ENCODE data around the gene KCND3.
A peak's percentile ranks its signal among the peaks of the same experiment; 100 is the strongest.

Gene KCND3

DNA sequence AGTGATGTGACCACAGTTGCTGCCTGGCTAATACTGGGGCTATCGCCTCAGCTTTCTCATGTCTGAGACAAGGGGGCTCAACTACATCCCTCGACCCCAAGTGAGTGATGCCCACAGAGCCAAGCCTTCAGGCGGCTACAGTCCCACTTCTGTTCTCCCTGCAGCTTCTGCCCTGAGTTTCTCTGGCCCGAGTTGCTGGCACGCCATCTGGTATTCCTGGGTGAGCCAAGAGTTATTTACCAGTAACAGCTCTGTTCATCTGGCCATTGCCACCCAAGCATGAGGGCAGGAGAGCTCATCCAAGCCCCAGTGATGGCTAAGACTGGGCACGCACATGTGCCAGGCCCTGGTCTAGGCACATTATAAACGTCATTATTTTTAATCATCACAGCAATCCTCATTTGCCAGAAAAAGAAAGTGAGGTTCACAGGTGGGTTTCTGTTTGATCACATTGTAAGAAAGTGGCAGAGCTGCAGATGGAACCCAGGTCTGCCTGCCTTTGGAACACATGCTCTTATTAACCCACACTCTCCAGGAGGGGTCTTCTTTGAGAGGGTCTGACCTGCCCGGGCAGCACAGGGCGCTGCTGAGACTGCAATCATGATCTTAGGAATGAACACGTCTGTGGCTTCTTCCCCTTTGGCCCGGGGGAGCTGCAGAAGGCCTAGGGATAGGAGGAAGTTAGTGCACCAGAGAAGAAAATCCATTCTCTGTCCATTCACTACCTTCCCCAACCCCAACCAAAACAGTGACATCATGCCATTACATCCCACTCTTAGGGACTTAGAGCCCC lies 27.5 kb downstream of the KCND3 start:
- H3K27me3 ChIP-seq (ENCODE audit: low read depth, low read length): peaks cover 12% of the 10 kb centered on the region; the same call in 1 of the 2 replicates
- no peak overlapping the region for H3K4me2 ChIP-seq (ENCODE audit: low read length)
- H3K27ac ChIP-seq (ENCODE audit: low read length): no peak overlapping the region
- no peak overlapping the region for H3K9ac ChIP-seq (ENCODE audit: low read length)
- H3K79me2 ChIP-seq (ENCODE audit: low read length): no peaks in the 10 kb centered on the region
- no peaks in the 10 kb centered on the region for H3K4me1 ChIP-seq (ENCODE audit: low read length)
- H3K36me3 ChIP-seq (replicated peaks; ENCODE audit: low read depth, low read length): no peaks in the 10 kb centered on the region
- no peak for TF ChIP-seq CTCF (IDR thresholded peaks at IDR 0.05; ENCODE audit: low read depth, low read length)
- TF ChIP-seq EZH2phosphoT487 (IDR thresholded peaks at IDR 0.05; ENCODE audit: low read depth): no peak
- H2AFZ ChIP-seq (ENCODE audit: low read depth, low read length): no peak overlapping the region
- no peaks in the 10 kb centered on the region for H4K20me1 ChIP-seq (ENCODE audit: insufficient read depth, low read length)
- H3K9me3 ChIP-seq (ENCODE audit: insufficient read depth, low read length): no peaks in the 10 kb centered on the region
- no peak overlapping the region for H3K4me3 ChIP-seq (ENCODE audit: low read length)

GRCh38 chr1:111961016-111961415 lies 28.5 kb downstream of the KCND3 start:
- Histone ChIP-seq H3K4me2 (ENCODE audit: low read length) (no peak overlapping the region), H2AFZ (ENCODE audit: low read depth, low read length) (no peak overlapping the region), H3K79me2 (ENCODE audit: low read length) (no peaks in the 10 kb centered on the region), H3K9ac (ENCODE audit: low read length) (no peak overlapping the region), H3K36me3 (replicated peaks; ENCODE audit: low read depth, low read length) (no peaks in the 10 kb centered on the region), H4K20me1 (ENCODE audit: insufficient read depth, low read length) (no peaks in the 10 kb centered on the region), H3K9me3 (ENCODE audit: insufficient read depth, low read length) (no peaks in the 10 kb centered on the region), H3K4me3 (ENCODE audit: low read length) (no peak overlapping the region), H3K27ac (ENCODE audit: low read length) (no peak overlapping the region), H3K27me3 (ENCODE audit: low read depth, low read length) (peaks cover 12% of the 10 kb centered on the region; the same call in 1 of the 2 replicates), H3K4me1 (ENCODE audit: low read length) (no peaks in the 10 kb centered on the region)
- no peak for TF ChIP-seq CTCF (IDR thresholded peaks at IDR 0.05; ENCODE audit: low read depth, low read length)
- TF ChIP-seq EZH2phosphoT487 (IDR thresholded peaks at IDR 0.05; ENCODE audit: low read depth): no peak

DNA sequence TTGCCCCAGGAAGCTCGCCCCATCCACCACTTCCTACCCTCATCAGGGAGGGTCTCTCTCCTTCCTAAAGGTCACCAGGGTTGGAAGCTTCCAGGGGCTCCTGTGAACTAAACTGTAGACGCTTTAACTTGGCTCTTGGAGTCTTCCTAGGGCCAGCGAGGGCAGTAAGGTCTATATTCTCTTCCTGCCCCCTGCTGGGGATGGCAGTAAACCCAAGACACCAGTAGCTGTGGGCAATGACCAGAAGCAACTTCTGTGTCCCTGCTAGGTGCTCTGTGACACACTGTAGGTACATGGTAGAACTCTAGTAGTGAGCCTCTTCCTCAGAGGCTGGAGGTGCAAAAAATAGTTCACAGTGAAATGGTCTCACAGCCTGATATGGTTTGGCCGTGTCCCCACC lies 30.0 kb downstream of the KCND3 start:
- Histone ChIP-seq H2AFZ (ENCODE audit: low read depth, low read length) (no peak overlapping the region), H3K36me3 (replicated peaks; ENCODE audit: low read depth, low read length) (no peaks in the 10 kb centered on the region), H3K4me1 (ENCODE audit: low read length) (no peaks in the 10 kb centered on the region), H3K27ac (ENCODE audit: low read length) (no peak overlapping the region), H3K27me3 (ENCODE audit: low read depth, low read length) (peaks cover 5% of the 10 kb centered on the region; the same call in 1 of the 2 replicates), H3K4me2 (ENCODE audit: low read length) (no peak overlapping the region), H4K20me1 (ENCODE audit: insufficient read depth, low read length) (no peaks in the 10 kb centered on the region), H3K79me2 (ENCODE audit: low read length) (no peaks in the 10 kb centered on the region), H3K9me3 (ENCODE audit: insufficient read depth, low read length) (no peaks in the 10 kb centered on the region), H3K4me3 (ENCODE audit: low read length) (no peak overlapping the region), H3K9ac (ENCODE audit: low read length) (no peak overlapping the region)
- TF ChIP-seq EZH2phosphoT487 (IDR thresholded peaks at IDR 0.05; ENCODE audit: low read depth) (no peak), CTCF (IDR thresholded peaks at IDR 0.05; ENCODE audit: low read depth, low read length) (peak; percentile 9; the same call in 1 of the 2 replicates)

- TF ChIP-seq EZH2phosphoT487 (IDR thresholded peaks at IDR 0.05; ENCODE audit: low read depth): no peak
- no peak for TF ChIP-seq CTCF (IDR thresholded peaks at IDR 0.05; ENCODE audit: low read depth, low read length)
- no peak overlapping the region for H3K9ac ChIP-seq (ENCODE audit: low read length)
- no peaks in the 10 kb centered on the region for H3K36me3 ChIP-seq (replicated peaks; ENCODE audit: low read depth, low read length)
- no peak overlapping the region for H3K4me3 ChIP-seq (ENCODE audit: low read length)
- H3K27ac ChIP-seq (ENCODE audit: low read length): no peak overlapping the region
- no peaks in the 10 kb centered on the region for H3K79me2 ChIP-seq (ENCODE audit: low read length)
- H3K4me1 ChIP-seq (ENCODE audit: low read length): no peaks in the 10 kb centered on the region
- H3K4me2 ChIP-seq (ENCODE audit: low read length): no peak overlapping the region
- H2AFZ ChIP-seq (ENCODE audit: low read depth, low read length): no peak overlapping the region
- H3K27me3 ChIP-seq (ENCODE audit: low read depth, low read length): peaks cover 3% of the 10 kb centered on the region; the same call in 1 of the 2 replicates
- no peaks in the 10 kb centered on the region for H3K9me3 ChIP-seq (ENCODE audit: insufficient read depth, low read length)
- H4K20me1 ChIP-seq (ENCODE audit: insufficient read depth, low read length): no peaks in the 10 kb centered on the region
Measured at GRCh38 chr1:111958851-111959250, 30.6 kb downstream of the KCND3 start.
